HG02852 (cell line): ENCODE results near the gene POLE2.
"Not testable (repeated sequence)": the region's sequence is repeated elsewhere in the genome, so short reads cannot be mapped to it uniquely, and the experiment has no call there.

Source experiments
- ATAC-seq: cut with Tn5 transposase; IDR thresholded peaks from one replicate; pipeline ENCODE4 v1.9.1; 2021; ENCODE audit warnings: mild to moderate bottlenecking, moderate library complexity; ENCODE audit not compliant: unreplicated experiment

The POLE2 gene

GRCh38 chr14:49620182-49621113, 67.6 kb downstream of the POLE2 start, which contains the start of the genes MGAT2 and RPL36AL:
Gene MGAT2 (plus strand): TSS chr14:49620799. CDS start chr14:49621269, 470 bp downstream.
Gene RPL36AL (minus strand): TSS chr14:49620626. CDS start chr14:49619104, 1,522 bp downstream.
- peak; percentile 91 for ATAC-seq

GRCh38 chr14:49619730-49620129, 68.3 kb downstream of the POLE2 start:
- no peak for ATAC-seq

- not testable (repeated sequence) for ATAC-seq
These were observed 68.7 kb downstream of the POLE2 start for GRCh38 chr14:49619273-49619672.

- no peak for ATAC-seq
These were observed 70.0 kb downstream of the POLE2 start for GRCh38 chr14:49617852-49618519.

- no peak for ATAC-seq
These were observed 72.2 kb downstream of the POLE2 start for GRCh38 chr14:49615776-49616175.

- no peak for ATAC-seq
These were observed 73.8 kb downstream of the POLE2 start for GRCh38 chr14:49614196-49614595.

- no peak for ATAC-seq
These were observed 75.3 kb downstream of the POLE2 start for GRCh38 chr14:49612671-49613070.

GRCh38 chr14:49612251-49612650, 75.8 kb downstream of the POLE2 start:
- ATAC-seq, result no peak

GRCh38 chr14:49607583-49607982, 80.4 kb downstream of the POLE2 start:
- no peak for ATAC-seq

- peak; percentile 50 for ATAC-seq
These were observed 89.3 kb downstream of the POLE2 start, which contains the start of gene LRR1 for GRCh38 chr14:49598485-49599300. Gene LRR1 (plus strand): TSS chr14:49598940. CDS start chr14:49599021, 81 bp downstream.

- ATAC-seq, result peak; percentile 0
These were observed 89.9 kb downstream of the POLE2 start for GRCh38 chr14:49598189-49598484.

- peak; percentile 30 for ATAC-seq
These were observed 93.5 kb downstream of the POLE2 start for GRCh38 chr14:49594347-49595091.
